ENCODE data around the gene RYR2. TPM values are rescaled to one million over a fixed set of nuclear protein-coding genes. Genes with fewer than 3 reads are reported as not detected.

RYR2 gene
- total and polyA plus RNA-seq, 2 donors (not counting 1 experiment from before 2014, with no cell fraction given): not detected

- no peaks in the 10 kb centered on the region for H3K4me1 ChIP-seq (ENCODE audit: control insufficient read depth in 2 of 2, insufficient read depth in 2 of 2, low read length in 2 of 2)
- no peak overlapping the region for H3K9ac ChIP-seq (ENCODE audit: low read length)
- Mint-ChIP-seq H3K4me3 (no peak overlapping the region), H3K9me3 (ENCODE audit: insufficient read depth) (no peaks in the 10 kb centered on the region), H3K27me3 (no peaks in the 10 kb centered on the region), H3K4me1 (no peaks in the 10 kb centered on the region), H3K27ac (no peak overlapping the region)
- no peak overlapping the region for H2AFZ ChIP-seq (ENCODE audit: insufficient read depth, low read depth, low read length, poor library complexity, severe bottlenecking)
- H3K27me3 ChIP-seq (replicated peaks in 1 of 4; ENCODE audit: control extremely low read depth in 1 of 4, control insufficient read depth in 3 of 4, insufficient read depth in 4 of 4, low read length in 3 of 4): no peaks in the 10 kb centered on the region
- 83% methylated on average over 6 of the region's 7 CpGs for WGBS (ENCODE audit: insufficient coverage)
- H3K4me3 ChIP-seq (ENCODE audit: control extremely low read depth in 1 of 5, extremely low read depth in 1 of 5, insufficient read depth in 1 of 5, low read depth in 2 of 5, low read length in 4 of 5): no peak overlapping the region
- no peaks in the 10 kb centered on the region for H3K36me3 ChIP-seq (replicated peaks in 1 of 2; ENCODE audit: control extremely low read depth in 1 of 2, control insufficient read depth in 1 of 2, extremely low read depth in 1 of 2, insufficient read depth in 2 of 2, low read length in 1 of 2)
- intact Hi-C loops (cut with micrococcal nuclease): no loop called here
- H3K4me2 ChIP-seq (replicated peaks; ENCODE audit: low read depth, low read length, poor library complexity, severe bottlenecking): no peak overlapping the region
- ChIA-PET POLR2A (no interaction called here), CTCF (no interaction called here)
- TF ChIP-seq CTCF (IDR thresholded peaks at IDR 0.05) (no peak), EZH2 (IDR thresholded peaks at IDR 0.05; ENCODE audit: borderline replicate concordance, insufficient read depth, low read depth, low read length, poor library complexity, severe bottlenecking) (no peak)
- DNase-seq (no peak), ATAC-seq (ENCODE audit: low read depth) (no peak)
- no peak overlapping the region for H3K27ac ChIP-seq (ENCODE audit: low read length in 2 of 2)
- no peaks in the 10 kb centered on the region for H3K9me3 ChIP-seq (ENCODE audit: control extremely low read depth in 1 of 3, control insufficient read depth in 2 of 3, insufficient read depth in 1 of 3, low read length in 2 of 3)
- H3K79me2 ChIP-seq (ENCODE audit: control insufficient read depth, insufficient read depth, low read length): no peaks in the 10 kb centered on the region
- no peaks in the 10 kb centered on the region for H4K20me1 ChIP-seq (ENCODE audit: control insufficient read depth, insufficient read depth, low read length, poor library complexity, severe bottlenecking)
Measured at GRCh38 chr1:237470712-237471338, 428.8 kb downstream of the RYR2 start.

GRCh38 chr1:237471377-237471776, 429.4 kb downstream of the RYR2 start:
- Histone ChIP-seq H4K20me1 (ENCODE audit: control insufficient read depth, insufficient read depth, low read length, poor library complexity, severe bottlenecking) (no peaks in the 10 kb centered on the region), H3K9me3 (ENCODE audit: control extremely low read depth in 1 of 3, control insufficient read depth in 2 of 3, insufficient read depth in 1 of 3, low read length in 2 of 3) (no peaks in the 10 kb centered on the region), H3K27me3 (replicated peaks in 1 of 4; ENCODE audit: control extremely low read depth in 1 of 4, control insufficient read depth in 3 of 4, insufficient read depth in 4 of 4, low read length in 3 of 4) (no peaks in the 10 kb centered on the region), H3K9ac (ENCODE audit: low read length) (no peak overlapping the region), H3K27ac (ENCODE audit: low read length in 2 of 2) (no peak overlapping the region), H3K36me3 (replicated peaks in 1 of 2; ENCODE audit: control extremely low read depth in 1 of 2, control insufficient read depth in 1 of 2, extremely low read depth in 1 of 2, insufficient read depth in 2 of 2, low read length in 1 of 2) (no peaks in the 10 kb centered on the region), H3K4me3 (ENCODE audit: control extremely low read depth in 1 of 5, extremely low read depth in 1 of 5, insufficient read depth in 1 of 5, low read depth in 2 of 5, low read length in 4 of 5) (no peak overlapping the region), H3K4me2 (replicated peaks; ENCODE audit: low read depth, low read length, poor library complexity, severe bottlenecking) (no peak overlapping the region), H3K79me2 (ENCODE audit: control insufficient read depth, insufficient read depth, low read length) (no peaks in the 10 kb centered on the region), H2AFZ (ENCODE audit: insufficient read depth, low read depth, low read length, poor library complexity, severe bottlenecking) (no peak overlapping the region), H3K4me1 (ENCODE audit: control insufficient read depth in 2 of 2, insufficient read depth in 2 of 2, low read length in 2 of 2) (no peaks in the 10 kb centered on the region)
- ATAC-seq (ENCODE audit: low read depth): no peak
- Mint-ChIP-seq H3K4me1 (no peaks in the 10 kb centered on the region), H3K9me3 (ENCODE audit: insufficient read depth) (no peaks in the 10 kb centered on the region), H3K27ac (no peak overlapping the region), H3K4me3 (no peak overlapping the region), H3K27me3 (no peaks in the 10 kb centered on the region)
- TF ChIP-seq CTCF (IDR thresholded peaks at IDR 0.05) (no peak), EZH2 (IDR thresholded peaks at IDR 0.05; ENCODE audit: borderline replicate concordance, insufficient read depth, low read depth, low read length, poor library complexity, severe bottlenecking) (no peak)
- ChIA-PET POLR2A (no interaction called here), CTCF (no interaction called here)
- WGBS (ENCODE audit: insufficient coverage): 0% methylated on average over 1 of the region's 1 CpG
- no peak for DNase-seq
- intact Hi-C loops (cut with micrococcal nuclease): no loop called here
